GM18502 (cell line): Measurements from ENCODE around the gene GADD45G.

Experiments
- ATAC-seq: cut with Tn5 transposase; IDR thresholded peaks from one replicate; pipeline ENCODE4 v1.9.1; 2021; ENCODE audit warnings: mild to moderate bottlenecking; ENCODE audit not compliant: unreplicated experiment, poor library complexity

The GADD45G gene

DNA sequence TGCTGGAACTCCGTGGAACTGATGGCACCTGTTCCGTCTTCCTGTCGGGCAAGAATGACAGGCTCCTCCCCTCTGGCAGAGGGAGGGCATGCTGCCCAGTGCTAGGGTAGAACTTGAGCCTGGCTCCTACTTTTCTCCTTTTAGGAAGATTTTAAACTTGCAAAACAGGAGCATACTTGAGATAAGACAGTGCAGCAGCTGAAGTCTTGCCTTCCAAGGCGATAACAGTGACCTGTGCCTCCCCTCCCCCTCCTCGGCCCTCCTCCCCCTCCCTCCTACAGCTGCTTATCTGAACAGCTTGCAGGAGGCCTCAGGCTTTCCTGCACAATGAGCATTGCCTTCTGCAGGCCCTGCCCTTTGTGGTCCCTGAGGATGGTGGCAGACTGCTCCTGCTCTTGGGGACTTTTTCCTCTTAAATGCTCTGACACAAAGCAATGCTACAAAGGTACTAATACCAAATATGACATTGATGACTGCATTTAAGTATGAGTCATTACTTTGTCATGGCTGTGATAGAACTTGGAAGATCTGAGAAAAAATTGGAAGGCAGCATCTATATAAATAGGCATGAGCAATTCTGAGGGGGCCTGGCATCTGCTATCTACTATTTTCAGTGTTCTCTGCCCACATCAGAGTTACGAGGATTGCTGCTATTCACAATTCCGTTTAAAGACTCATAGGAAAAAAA, 2.0 kb downstream of the GADD45G start:
- ATAC-seq: no peak

DNA sequence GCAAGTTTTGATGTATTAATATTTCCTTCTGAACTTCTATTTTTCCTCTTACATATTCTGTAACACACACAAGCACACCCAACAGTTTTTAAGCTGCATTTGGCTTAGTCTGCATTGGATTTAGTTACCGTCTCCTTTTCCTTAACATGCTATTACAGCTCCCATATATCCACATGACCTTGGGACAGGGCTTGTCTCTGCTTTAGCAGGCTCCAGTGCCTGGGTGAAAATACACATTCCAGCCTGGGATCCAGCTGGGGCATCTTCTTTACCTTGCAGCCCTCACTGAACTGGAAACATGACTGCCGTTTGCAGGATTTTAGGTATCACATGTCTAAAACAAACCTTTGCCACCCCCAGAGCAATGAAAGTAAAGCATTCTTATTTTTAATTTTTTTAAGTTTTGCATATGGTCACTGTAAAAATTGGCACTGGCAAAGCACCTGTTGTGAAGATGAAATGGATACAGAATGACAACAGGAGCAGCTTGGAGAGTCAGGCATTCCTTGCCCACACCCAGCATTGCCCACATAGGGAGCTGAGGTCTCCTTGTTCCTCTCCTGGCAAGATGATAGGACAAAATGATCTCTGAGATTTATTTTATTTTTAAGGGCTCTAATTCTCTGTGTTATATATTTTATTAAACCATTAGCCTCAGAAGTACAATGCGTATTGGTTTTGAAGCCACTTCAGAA, 4.0 kb downstream of the GADD45G start:
- ATAC-seq: no peak

DNA sequence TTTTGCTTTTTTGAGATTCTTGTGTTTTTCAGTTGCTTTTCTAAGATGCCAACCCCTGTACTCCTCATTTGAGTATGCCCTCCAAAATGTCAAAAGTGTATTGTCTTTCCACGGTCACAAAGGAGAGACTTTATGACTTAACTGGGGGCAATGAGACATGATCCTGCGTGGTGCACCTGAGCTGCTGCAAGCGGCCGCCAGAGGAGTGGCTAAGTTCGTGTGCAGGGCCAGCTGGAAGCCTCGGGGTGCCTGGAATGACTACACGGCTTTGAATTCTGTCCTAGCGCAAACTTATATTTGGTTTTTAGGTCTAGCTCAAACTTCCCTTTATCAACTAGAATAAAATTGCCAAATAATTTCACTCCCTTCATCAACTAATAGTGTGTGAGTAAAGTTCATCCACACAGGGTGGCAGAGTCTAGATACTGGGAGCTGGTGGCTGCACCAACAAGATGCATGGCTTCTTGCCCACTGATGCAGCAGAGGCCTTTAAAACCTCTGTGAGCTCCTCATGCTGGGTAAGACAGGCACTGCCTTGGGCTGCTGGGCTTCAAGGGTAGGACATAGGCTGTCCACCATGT, 4.7 kb downstream of the GADD45G start:
- ATAC-seq: no peak

DNA sequence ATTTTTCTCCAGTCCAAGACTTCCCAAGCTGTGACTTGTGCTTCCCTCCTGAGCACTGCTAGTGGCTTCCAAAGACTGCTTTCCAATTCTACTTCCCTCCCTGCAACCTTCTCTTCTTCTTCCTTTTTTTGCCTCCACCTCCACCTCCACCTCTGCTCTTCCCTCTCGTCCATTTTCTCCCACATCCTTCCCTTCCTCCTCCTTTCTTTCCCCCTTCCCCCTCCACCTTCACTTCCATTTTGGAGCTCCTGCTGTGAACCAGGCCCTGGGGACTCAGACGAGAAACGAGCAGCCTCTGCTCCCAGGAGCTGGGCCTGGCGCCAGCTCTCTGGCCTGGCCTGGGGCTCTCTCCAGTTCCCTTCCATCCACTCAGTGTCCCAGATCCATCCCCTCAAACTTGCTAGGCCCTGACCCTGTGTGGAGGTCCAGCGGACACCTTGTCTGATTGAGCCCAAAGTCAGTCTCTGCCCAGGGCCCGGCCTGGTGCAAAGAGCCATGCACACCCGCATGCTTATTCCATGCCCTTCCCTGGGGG, 5.6 kb downstream of the GADD45G start:
- ATAC-seq: no peak

DNA sequence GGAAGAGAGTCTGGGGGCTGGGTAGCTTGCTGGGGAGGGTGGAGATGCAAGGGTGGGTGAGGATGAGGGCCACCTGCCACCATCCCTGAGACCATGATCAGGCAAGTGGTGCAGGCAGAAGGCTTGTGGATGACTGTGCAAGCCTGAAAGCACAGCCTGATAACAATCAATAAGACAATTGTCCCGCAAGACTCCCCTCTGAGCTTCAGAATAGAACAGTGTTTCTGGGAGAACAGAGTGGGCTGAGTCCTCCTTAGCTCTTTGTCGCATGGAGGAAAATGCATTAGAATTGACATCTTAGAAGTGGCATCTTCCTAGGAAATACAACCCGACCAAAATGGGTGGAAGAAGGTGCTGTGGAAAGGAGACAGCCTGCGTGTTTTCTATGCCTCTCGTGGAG, 6.6 kb downstream of the GADD45G start:
- no peak for ATAC-seq

DNA sequence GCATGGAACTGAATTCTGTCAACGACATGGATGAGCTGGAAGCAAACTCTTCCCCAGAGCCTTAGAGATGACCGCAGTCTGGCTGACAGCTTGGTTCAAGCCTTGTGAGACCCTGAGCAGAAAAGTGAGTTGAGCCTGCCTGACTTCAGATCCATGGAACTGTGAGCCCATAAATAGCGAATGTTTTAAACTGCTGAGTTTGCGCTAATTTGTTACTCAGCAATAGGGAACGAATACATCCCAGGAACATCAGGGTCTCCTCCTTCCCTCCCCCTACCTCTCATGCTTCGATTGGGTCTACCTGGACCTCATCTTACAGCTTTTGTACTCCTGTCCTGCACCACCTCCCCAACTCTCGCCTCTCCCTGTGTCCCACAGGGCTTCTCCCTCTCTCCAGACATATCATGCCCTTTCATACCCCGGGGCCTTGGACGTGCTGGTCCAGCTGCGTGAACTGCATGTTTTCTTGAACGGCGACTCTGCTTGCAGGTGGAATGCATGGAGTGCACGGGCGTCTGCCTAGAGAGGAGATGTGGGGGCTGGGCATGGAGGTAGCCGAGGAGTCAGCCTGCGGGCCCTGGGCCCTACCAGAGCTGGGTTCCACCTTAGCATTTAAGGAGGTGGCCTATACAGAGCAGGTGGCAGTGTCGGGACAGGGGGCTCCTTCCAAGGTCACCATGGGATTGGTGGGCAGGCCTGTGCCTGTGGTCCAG, 7.9 kb downstream of the GADD45G start:
- no peak for ATAC-seq

DNA sequence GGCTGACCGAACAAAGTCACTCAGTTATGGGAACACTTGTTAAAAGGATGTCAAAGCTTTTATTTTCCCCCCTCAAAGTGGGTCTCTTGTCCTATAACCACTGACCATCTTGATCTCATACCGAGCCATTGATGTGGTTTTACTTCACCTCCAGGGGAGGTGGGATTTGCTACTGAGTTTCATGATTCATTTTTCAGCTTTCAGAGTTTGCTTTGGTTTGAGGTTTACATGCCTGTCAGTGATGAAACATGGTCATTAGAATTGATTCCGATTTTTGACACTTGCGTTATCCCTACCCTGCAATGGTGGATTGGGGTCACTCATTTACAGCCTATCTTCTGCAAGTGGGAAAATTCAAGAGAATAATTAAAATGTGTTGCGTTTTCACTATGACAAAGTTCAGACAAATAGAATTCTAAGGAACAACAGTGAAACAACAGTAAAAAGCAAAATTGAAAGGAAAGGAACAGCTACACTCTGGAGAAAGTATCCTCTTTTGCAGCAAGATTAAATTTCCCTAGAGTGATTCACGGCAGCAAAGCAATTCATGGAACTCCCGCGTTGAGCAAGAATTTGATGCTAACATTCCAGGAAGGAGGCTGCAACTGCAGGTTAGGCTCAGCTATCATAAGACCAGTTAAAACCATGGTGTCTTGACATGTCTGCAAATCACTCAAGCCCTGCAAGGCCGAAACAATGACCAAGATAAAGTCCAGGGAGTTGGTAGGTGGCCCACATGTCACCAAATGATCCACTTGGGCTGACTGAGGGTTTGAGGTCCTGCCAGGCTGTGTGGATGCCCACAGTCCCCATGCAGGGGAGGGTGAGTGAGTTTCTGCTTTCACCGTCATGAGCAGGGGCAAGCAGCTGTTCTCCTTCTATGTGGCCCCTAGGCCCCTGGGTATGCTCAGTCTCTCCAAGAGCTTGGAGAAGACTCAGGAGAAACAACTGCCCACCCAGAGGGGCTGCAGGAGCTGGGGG, 9.4 kb downstream of the GADD45G start:
- no peak for ATAC-seq

DNA sequence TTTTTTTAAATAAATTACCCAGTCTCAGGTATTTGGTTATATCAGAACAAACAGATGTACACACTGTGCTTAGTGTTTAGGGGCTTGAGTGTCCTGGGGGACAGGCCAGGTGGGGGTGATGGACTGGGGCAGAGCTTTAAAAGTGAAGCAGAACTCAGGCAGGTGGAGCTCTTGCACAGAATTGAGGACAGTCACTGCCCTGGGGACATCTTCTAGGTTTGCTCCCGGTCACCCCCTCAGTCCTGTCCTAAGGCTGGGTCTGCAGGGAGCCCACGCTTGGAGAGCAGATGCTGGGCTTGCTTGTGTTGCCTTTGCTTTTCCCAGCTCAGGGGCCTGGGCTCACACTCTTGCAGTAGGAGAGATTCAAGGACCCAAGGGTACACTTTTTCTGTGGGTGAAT, 10.8 kb downstream of the GADD45G start:
- no peak for ATAC-seq

DNA sequence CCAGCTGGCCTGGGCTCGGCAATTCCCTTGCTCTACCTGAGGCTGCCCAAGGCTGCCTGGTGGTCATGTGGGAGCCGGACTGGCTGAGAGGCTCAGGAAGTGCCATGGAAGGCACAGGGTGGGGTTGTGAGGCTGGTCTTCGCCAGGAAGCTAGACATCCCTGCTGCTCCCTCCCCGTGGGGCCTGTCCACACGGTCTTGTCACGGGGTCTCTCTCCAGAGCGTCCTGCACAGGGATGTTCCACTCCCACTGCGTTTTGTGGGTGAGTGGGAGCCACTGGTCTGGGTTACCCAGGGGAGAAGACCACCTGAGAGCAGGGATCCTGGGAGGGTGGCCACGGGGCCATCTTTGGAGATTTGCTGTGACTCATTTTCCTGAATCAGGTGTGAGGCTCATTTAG, 11.6 kb downstream of the GADD45G start:
- ATAC-seq: no peak

DNA sequence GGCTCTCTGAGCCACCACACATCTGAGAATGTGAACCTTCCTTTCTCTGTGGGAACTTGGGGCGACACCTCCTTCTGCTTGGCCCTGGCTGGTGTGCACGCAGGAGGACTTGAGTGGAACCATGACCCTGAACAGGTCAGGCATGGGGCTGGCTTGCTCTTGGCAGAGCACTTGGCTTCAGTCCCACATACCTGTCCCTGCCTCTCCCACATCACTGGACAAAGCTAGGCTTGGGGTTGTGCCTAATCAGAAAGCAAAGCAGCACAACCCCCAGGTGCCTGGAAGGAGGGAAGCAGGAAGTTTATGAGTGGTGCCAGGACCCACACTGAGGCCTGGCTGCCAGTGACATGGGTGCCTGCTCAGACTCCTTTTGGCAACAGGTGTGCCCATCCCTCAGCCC, 13.2 kb downstream of the GADD45G start:
- no peak for ATAC-seq

DNA sequence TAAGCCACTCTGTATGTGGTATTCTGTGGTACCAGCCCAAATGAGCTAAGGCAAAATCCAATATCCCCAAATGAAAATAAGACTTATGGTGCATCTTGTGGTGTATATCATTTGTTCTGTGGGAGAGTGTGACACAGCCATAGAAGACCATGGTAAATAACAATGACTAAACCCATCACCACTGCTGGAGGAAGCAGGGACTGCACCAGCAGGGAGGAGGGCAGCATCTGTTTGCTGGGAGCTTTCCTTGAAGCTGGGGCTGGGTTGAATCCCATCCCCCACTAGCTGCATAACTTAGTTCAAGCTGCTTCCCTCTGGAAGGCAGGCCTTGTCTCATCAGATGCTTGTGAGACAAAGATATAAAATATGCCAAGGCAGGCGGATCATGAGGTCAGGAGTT, 14.2 kb downstream of the GADD45G start:
- ATAC-seq: no peak

DNA sequence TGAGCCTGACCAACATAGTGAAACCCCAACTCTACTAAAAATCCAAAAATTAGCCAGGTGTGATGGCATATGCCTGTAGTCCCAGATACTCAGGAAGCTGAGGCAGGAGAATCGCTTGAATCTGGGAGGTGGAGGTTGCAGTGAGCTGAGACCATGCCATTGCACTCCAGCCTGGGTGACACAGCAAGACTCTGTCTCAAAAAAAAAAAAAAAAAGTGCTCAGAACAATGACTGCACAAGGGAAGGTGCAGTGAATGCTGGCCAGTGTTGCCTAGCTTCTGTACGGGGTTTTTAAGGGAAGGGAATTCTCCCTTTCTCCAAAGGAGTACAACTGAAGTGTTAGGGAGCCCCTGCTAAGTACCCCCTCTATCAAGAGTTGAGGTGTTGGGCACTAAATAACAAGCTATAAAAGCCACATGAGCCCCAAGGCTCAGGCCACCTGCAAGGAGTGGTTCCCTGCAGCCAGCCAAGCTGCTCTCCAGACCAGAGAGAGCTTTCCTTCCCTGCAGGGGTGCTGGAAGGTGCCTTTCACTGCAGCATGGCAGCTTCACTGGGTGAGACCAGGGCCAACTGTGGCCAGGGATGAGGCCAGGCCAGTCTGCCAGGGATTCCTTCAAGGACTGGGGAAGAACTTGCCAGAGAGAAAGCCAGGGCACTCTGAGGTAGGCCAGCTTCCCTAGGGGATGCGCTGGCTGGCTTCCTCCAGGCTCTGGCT, 14.8 kb downstream of the GADD45G start:
- no peak for ATAC-seq

DNA sequence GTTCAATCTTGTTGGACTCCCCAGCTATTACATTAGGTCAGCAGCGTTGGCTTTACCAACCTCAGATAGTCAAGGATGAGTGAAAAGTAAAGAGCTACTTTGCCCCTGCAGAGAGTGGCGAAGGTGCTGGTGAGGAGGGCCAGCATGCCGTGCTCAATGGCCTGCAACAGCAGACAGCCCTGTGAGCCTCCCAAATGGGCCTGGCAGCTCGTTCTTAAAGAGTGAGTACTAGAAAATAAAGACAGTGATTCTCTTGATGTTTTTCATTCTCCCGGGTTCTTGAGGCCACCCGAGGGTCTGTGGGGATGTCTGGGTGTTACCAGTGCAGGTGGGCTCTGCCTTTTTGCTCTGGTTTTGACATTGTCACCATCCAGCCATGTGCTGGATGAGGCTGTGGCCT, 16.2 kb downstream of the GADD45G start:
- no peak for ATAC-seq

DNA sequence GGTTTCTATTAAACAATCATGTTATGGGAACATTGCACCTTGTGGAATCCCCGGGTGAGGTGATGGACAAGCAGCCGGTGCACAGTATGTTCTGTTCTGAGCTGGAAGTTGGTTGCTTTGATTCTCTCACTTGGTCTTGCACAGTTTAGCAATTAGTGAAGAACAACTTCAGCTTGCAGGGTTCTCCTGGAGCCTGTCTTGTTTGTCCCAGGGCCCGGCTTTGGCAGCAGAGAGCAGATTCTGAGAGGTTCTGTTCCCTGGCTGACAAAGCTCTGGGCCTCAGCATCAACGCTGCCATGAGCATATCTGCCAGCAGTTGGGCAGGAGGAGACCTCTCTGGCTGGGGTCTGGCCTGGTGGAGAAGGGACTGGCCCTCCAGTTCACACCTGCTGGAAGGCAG, 16.9 kb downstream of the GADD45G start:
- no peak for ATAC-seq

DNA sequence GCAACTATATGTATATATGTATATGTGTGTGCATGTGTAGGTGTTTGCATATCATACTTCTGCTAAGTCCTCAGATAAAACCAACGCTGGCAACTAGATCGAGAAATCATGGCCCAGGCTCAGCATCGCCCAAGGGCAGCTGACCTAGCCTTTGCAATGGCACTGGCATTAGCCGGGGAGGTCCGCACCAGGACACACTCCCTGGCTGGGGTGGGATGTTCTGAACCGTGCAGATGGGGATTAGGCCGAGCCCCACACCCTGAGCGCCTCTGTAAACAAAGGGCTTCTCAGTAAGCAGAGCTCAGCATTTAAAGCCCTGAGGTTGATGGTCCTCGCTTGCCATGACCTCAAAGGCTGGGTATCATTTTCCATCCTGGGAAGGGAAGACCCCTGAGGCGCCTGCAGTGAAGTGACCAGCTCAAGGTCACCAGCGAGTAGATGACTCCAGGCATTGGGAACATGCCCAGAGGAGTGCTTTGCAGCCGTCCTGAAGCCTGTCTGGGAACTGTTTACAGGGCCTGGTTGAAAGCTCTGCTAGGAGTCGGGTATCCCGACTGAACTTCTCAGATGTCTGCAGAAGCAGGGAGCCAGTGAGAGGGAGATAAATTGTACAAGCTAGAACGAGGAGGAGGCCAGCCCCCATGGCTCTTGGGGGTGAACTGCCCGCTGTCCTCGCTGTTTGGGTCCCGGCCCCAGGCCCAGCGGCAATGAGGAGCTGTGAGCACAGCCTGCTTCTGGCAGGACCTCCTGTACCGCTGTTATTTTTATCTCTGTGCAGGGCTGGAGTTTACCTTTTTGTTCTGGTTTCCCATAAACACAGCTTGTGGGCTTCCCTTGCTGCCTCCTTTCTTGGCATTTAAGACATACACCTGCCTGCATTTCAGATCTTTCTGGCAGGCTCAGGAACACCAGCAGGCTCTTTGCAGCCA, 18.4 kb downstream of the GADD45G start:
- no peak for ATAC-seq

DNA sequence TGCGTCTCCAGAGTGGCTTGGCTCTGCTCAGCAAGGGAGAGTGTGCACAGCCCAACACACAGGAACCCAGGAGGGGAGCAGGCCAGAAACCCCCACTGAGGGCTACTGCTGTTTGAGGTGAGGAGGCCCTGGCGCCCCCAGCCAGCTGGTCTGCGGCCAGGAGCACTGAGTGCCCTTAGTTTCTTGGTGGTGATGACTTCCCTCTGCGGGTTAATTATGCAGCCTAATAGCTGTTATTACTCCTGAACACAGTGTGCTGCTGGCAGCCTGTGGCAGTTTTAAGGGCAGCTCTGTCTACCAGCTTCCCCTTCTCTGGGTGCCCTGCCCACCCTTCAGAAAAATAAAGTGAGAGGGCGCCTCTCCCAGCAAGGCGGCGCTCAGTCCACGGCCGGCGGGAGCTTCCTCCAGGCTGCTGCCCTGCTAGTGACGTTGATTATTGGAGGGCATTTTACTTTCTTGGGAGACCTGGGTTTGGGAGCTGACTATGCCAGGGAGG, 19.2 kb downstream of the GADD45G start:
- ATAC-seq: no peak

DNA sequence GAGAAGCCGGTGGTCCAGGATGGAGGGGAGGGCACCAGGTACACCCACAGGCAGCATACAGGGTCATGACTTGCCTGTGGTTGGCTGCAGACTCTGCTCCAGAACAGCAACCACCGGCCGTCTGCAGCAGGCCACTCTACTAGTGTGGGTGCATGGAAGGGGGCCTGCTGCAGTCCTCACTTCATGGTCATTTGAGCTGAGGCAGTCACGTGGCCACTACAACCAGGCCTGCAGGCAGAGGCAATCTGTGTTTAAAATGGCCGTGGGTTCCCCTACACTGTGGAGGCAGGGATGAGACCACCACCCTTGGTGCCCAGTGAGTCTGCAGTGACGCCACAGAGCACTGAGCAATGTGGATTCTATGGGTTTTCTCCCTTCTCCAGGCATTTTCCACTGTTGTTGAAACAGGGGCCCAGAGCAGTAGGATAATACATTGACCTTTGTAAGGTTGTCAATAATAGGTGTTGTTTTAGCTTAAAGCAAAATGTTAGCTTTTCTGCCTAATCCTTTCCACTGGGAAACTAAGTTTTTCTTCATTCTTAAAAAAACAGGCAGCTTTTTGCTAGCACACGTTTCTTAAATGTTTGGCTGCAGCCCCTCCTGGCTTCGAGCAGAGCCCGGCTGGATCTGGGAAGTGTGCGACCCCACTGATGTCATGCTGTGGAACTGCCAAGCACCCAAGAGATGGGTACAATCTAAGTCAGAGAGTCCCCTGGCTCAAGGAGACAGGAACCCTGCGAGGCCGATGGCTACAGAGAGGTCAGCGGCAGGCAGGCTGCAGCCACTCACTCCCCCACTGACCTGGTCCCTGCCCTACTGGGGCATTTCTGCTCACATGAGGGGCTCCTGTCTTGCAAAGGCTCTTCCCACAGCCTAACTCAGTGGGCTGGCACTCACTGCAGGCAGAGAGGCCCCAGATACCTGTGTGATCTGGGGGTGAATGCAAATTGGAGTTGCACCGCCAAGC, 21.2 kb downstream of the GADD45G start:
- ATAC-seq: no peak
